Nephron progenitor cell (in vitro differentiated cells): ENCODE results near the gene NFATC2.

ENCODE experiments used
- DNase-seq: peaks from one replicate; pipeline ENCODE4 v3.0.0; 2021
- H3K27ac Mint-ChIP-seq: 2 replicates; pipeline ENCODE4 v1.8.0; 2021; ENCODE audit warnings: mild to moderate bottlenecking, moderate library complexity, mixed read lengths
- H3K27me3 Mint-ChIP-seq: 2 replicates; pipeline ENCODE4 v1.8.0; 2021; ENCODE audit warnings: mild to moderate bottlenecking, low read depth, mixed read lengths; ENCODE audit not compliant: poor library complexity
- H3K36me3 Mint-ChIP-seq: 2 replicates; pipeline ENCODE4 v1.8.0; 2021; ENCODE audit warnings: low read depth, mixed read lengths
- H3K4me1 Mint-ChIP-seq: 2 replicates; pipeline ENCODE4 v1.8.0; 2021; ENCODE audit warnings: mixed read lengths
- H3K4me3 Mint-ChIP-seq: 2 replicates; pipeline ENCODE4 v1.8.0; 2021; ENCODE audit warnings: mild to moderate bottlenecking, moderate library complexity, mixed read lengths
- H3K9me3 Mint-ChIP-seq: 2 replicates; pipeline ENCODE4 v1.8.0; 2021; ENCODE audit warnings: mild to moderate bottlenecking, moderate library complexity, mixed read lengths
- TF ChIP-seq, protein P1 (sequence below): fragments of 200-600 bp; sonication (generic); IDR thresholded peaks from 2 replicates; pipeline ENCODE4 v1.5.0; 2021; ENCODE audit warnings: antibody characterized with exemption

The NFATC2 gene

DNA sequence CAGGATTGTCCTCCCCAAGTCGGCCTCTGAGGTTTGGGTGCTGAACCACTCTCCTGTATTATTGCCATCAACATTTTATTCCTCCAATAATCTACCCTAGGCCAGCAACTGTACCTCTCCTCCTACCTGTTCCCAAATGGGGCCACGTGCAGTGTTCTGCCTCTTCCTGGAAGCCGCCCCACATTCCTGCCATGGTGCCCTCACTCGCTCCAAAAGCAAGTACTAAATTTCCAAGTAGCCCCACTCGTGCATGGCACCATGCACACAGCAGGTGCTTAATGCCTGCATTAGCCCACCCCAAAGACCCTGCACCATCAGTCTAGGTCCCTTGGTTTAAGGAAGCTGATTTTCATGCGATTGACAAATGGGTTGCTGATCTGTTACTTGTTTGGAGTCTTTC, 147.8 kb downstream of the NFATC2 start:
- Mint-ChIP-seq H3K36me3 (no peaks in the 10 kb centered on the region), H3K4me1 (peaks cover 27% of the 10 kb centered on the region), H3K27ac (no peak overlapping the region), H3K27me3 (peaks cover 22% of the 10 kb centered on the region), H3K4me3 (no peak overlapping the region), H3K9me3 (no peaks in the 10 kb centered on the region)
- DNase-seq, result no peak
- TF ChIP-seq, protein P1, sequence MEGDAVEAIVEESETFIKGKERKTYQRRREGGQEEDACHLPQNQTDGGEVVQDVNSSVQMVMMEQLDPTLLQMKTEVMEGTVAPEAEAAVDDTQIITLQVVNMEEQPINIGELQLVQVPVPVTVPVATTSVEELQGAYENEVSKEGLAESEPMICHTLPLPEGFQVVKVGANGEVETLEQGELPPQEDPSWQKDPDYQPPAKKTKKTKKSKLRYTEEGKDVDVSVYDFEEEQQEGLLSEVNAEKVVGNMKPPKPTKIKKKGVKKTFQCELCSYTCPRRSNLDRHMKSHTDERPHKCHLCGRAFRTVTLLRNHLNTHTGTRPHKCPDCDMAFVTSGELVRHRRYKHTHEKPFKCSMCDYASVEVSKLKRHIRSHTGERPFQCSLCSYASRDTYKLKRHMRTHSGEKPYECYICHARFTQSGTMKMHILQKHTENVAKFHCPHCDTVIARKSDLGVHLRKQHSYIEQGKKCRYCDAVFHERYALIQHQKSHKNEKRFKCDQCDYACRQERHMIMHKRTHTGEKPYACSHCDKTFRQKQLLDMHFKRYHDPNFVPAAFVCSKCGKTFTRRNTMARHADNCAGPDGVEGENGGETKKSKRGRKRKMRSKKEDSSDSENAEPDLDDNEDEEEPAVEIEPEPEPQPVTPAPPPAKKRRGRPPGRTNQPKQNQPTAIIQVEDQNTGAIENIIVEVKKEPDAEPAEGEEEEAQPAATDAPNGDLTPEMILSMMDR, result no peak

DNA sequence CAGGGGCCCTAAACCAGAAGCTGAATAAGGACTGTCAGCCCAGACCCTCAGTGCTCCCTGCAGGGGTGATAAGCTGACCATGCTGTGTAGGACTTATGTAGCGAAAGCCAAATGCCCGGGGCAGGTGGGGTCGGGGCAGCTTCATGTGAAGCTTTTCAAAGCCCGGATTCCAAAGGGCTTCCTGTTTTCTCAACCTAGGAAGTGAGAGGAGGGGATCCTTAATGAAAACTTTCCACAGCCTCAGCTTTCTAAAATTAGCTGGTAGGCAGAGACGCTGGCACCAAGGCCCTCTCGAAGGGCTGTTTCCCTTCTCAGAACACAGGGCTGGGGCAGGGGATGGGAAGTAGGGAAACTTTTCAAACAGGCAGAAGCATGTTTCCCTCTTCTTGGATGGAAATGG, 148.9 kb downstream of the NFATC2 start:
- Mint-ChIP-seq H3K4me3 (no peak overlapping the region), H3K27me3 (peaks cover 18% of the 10 kb centered on the region), H3K27ac (no peak overlapping the region), H3K9me3 (no peaks in the 10 kb centered on the region), H3K36me3 (no peaks in the 10 kb centered on the region), H3K4me1 (peaks cover 27% of the 10 kb centered on the region)
- TF ChIP-seq, protein P1, result no peak
- DNase-seq, result no peak

DNA sequence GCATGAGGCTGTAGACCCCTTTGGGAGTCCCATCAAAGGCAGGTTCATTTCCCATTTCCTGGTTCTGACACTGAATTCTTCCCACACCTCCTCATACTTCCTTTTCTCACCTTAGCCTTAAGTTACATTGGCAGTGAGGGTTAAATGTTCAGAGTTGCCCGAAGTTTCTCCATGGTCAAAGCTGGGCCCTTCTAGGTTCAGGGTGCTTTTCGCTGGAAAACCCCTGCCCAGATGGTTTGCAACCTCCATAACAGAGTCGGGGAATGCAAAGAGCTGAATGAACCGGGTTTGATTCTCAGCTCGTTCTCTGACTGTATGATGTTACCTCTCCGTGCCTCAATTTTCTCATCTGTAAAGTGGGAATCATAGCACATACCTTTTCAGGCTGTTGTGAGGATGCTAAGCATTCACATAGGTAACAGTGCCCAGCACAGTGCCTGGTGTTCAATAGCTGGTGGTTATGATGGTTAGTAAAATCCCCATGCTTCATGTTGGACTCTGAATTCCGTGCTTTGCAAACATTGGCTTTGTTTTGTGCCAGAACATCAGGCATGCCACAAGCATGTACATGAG, 149.8 kb downstream of the NFATC2 start:
- Mint-ChIP-seq H3K4me1 (peaks cover 22% of the 10 kb centered on the region), H3K9me3 (no peaks in the 10 kb centered on the region), H3K36me3 (no peaks in the 10 kb centered on the region), H3K27ac (no peak overlapping the region), H3K27me3 (peaks cover 22% of the 10 kb centered on the region), H3K4me3 (no peak overlapping the region)
- no peak for DNase-seq
- TF ChIP-seq, protein P1, result no peak

DNA sequence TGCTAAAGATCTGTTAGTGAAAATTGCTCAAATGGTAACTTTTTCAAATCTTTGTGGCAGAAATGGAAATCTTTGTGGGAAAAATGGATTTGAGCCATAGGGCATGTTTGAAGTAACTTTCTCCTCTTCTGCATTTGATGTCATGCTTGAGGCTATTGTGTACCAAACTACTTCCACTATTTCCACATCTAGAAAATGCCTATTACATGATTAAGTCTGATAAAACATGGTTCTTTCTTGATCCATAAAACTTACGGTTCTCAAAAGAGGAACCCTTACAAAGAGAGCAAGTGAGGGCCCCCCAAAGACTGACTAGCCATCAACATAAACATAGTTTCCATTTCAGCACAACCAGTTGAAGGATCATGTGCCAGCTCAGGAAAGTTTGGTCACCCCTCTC, 150.6 kb downstream of the NFATC2 start:
- H3K9me3 Mint-ChIP-seq, result no peaks in the 10 kb centered on the region
- H3K36me3 Mint-ChIP-seq, result no peaks in the 10 kb centered on the region
- H3K4me3 Mint-ChIP-seq, result no peak overlapping the region
- DNase-seq, result no peak
- H3K27ac Mint-ChIP-seq, result no peak overlapping the region
- TF ChIP-seq, protein P1, result no peak
- H3K4me1 Mint-ChIP-seq, result peaks cover 14% of the 10 kb centered on the region
- peaks cover 26% of the 10 kb centered on the region for H3K27me3 Mint-ChIP-seq

DNA sequence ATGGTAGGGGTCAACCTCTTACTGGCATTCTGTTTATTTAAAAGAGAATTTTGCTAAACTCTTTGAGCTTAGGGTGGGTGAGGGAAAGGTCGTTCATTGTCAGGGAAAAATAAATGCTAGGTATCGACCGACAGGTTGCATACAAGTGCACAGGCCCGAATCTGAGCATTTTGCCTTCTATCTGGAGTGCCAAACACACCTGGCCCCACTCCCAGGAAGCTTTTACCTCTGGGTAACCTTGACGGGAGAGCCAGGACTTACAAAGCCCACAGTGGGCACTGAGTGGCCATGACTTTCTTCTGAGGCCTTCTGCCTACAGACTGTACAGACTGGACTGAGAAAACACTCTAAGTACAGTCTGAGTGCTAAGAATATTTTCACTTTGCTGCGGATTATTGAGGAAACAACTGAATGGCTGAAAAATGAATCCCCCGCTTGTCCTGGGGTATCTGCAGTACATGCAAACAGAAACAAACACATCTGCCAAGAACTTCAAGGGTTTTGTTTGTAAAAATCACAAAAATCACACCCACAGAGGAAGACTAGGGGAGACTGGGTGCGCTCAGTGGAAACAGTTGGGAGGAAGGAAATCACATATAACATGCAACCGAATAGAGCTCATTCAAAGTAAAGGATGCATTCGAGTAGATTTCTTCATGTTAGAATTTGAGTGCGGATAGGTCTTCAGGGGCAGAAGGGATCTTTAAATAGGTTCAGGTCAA, 152.8 kb downstream of the NFATC2 start:
- no peak overlapping the region for H3K27ac Mint-ChIP-seq
- H3K4me1 Mint-ChIP-seq, result peaks cover 10% of the 10 kb centered on the region
- no peak overlapping the region for H3K4me3 Mint-ChIP-seq
- peaks cover 29% of the 10 kb centered on the region for H3K27me3 Mint-ChIP-seq
- H3K36me3 Mint-ChIP-seq, result no peaks in the 10 kb centered on the region
- DNase-seq, result no peak
- TF ChIP-seq, protein P1, result no peak
- no peaks in the 10 kb centered on the region for H3K9me3 Mint-ChIP-seq
